GDM1 (cell line): ENCODE data around the gene AIRE.
A peak's percentile ranks its signal among the peaks of the same experiment; 100 is the strongest.
"Not testable (repeated sequence)": the region's sequence is repeated elsewhere in the genome, so short reads cannot be mapped to it uniquely, and the experiment has no call there.

Source experiments
- DNase-seq: peaks from one replicate; lab custom pipeline; 2025; lab: John Stamatoyannopoulos, UW

AIRE gene

DNA sequence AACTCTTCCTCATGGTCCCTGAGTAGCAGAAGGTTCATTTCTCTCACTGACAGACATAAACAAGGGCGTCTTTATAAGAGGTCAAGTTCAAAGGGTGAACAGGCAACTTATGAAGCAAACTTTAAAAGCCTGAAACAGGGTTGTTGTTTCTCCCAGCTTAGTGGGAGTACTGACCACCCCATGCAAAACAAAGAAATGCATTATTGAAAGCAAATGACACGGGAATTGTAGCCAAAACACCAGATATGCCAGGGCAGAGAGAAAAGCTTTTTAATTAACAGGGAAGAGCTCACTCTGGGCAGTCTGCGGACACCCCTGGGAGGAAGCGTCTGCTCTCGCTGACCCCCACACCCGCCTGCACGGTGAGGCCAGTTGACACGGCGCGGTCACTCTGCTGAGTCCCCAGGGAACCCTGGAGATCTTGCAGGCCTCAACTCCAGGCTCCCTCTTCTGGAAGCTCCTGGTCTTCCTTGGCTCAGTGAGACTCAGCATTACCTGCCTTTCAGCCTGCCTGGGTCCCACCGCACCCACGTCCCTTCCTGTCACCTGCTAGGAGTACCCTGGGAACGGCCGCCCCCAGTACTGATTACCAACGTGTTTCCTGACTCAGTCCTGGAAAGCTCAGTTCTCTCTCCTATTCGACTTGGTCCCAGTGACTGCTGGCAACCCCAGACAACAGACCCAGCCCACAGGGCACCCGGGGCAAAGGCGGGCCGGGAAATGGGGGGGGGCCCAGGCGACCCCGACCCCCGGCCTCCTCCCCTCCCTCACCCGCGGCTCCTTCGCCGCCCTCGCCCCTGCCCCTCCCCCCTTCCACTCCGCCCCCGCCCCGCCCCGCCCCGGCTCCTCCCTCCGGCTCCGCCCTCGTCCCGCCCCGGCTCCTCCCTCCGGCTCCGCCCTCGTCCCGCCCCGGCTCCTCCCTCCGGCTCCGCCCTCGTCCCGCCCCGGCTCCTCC is 52.5 kb downstream of the AIRE start:
- no peak for DNase-seq

DNA sequence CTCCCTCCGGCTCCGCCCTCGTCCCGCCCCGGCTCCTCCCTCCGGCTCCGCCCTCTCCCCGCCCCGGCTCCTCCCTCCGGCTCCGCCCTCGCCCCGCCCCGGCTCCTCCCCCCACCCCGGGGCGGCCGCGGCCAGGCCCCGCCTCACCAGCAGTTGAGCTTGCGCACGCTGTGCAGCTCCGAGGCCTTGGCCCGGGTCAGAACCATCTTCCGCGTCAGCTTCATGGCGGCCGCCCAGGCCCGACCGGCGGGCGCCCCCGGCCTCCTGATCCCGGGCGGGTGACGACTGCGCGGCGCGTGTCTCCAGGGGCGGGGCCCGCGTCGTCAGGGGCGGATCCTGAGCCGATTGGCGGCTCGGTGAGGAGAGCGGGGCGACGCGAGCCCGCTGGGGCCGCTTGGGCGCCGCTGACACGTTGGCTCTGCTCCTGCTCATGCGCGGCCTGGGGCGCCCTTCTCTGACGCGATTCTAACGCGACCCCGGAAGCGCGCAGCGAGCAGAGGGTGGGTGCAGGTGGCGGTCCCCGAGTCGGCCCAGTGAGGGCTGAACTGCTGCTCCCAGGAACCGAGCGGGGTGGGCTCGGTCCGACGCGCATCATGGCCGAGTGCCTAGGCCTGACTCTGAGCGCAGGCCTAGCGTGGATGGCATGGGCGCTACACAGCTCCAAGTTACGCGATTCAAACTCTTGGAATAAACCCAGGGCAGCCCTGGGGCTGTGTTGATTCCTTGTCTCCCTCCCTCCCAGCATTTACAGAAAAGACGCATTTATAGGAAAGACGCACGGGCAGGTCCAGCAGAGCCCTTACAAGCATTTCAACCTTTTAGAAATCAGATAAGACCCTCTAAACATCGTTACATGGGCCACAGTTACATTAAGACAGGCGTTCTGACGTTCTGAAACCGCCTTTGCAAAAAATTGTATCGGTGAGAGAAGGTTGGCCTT is 53.6 kb downstream of the AIRE start, which contains the start of gene CFAP410:
CFAP410 (minus strand) TSS at position 420 of the 940 bp plus-strand sequence; CDS start at position 224, 196 bp downstream.
- DNase-seq = peak; percentile 93

DNA sequence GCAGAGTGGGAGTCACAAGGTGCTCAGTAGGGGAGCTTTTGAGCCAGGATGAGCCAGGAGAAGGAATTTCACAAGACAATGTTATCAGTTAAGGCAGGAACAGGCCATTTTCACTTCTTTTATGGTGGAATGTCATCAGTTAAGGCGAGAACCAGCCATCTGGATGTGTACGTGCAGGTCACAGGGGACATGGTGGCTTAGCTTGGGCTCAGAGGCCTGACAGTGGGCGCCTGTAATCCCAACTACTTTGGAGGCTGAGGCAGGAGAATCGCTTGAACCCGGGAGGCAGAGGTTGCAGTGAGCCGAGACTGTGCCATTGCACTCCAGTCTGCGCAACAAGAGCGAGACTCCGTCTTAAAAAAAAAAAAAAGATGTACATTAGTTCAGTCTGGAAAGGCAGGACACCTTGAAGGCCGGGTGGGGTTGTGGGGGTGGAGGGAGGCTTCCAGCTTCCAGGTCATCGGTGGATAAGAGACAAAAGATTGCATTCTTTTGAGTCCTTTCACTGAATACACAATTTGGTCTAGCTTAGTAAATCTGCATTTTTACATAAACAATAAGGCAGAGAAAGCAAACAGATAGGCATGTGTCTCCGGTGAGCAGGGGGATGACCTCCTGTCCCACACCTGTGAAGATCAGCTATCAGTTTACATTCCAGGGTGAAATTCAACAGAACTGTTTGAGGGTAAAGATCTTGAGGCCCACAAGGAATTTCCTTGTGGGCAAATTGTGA is 56.2 kb downstream of the AIRE start:
- not testable (repeated sequence) for DNase-seq

GRCh38 chr21:44342981-44343380 is 57.3 kb downstream of the AIRE start:
- DNase-seq = not testable (repeated sequence)

DNA sequence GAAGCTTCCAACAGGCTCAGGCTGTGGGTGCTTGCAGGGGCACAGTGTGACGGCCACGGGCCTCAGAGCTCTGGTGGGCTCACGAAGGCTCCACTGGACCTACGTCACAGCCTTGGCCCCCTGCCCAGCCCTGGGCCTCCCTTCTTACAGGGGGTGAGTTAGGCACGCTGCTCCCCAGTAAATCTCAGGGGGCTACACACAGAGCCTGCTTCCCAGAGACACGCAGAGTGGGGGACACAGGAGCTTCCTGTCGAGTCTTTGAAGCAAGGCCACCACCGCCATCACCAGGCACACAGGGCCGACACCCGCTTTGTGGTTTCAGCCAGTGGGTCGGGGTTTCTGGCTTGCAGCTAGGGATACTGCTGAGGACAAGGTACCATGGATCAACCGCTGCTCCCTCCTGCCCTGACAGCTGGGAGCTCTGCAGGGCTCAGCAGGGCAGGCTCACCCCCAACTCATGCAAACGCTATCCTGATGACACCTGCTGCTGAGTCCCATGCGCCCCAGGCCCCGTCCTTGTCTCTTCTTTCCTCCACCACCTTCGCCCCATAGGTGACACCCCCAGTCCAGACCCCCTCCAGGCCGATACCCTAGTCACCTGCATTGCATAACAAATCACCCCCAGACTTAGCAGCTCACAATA is 59.0 kb downstream of the AIRE start:
- no peak for DNase-seq

GRCh38 chr21:44345495-44345894 is 59.8 kb downstream of the AIRE start:
- no peak for DNase-seq

GRCh38 chr21:44347911-44348451 is 62.3 kb downstream of the AIRE start:
- no peak for DNase-seq
